Suprapubic skin (tissue), 4 donors: ENCODE data around the gene EYS. TPM values are rescaled to one million over a fixed set of nuclear protein-coding genes. Genes with fewer than 3 reads are reported as not detected.

Experiments used
- DNase-seq, 2 donors: peaks; one replicate each; pipeline ENCODE4 v3.0.0-alpha.2; 2019; ENCODE audit warnings: low spot score in 2 of 2
- H3K27ac ChIP-seq: fragments of 200-600 bp; sonication (generic); one replicate; pipeline ENCODE4 v1.5.1; 2019
- H3K27me3 ChIP-seq: fragments of 200-600 bp; sonication (generic); one replicate; pipeline ENCODE4 v1.5.1; 2019
- H3K36me3 ChIP-seq: fragments of 200-600 bp; sonication (generic); one replicate; pipeline ENCODE4 v1.5.1; 2019
- H3K4me1 ChIP-seq: fragments of 200-600 bp; sonication (generic); one replicate; pipeline ENCODE4 v1.5.1; 2019
- H3K4me3 ChIP-seq: fragments of 200-600 bp; sonication (generic); one replicate; pipeline ENCODE4 v1.5.1; 2019; ENCODE audit warnings: mild to moderate bottlenecking
- H3K9me3 ChIP-seq: fragments of 200-600 bp; sonication (generic); one replicate; pipeline ENCODE4 v1.5.1; 2019
- CTCF ChIP-seq, 2 donors: fragments of 200-600 bp in 1 of 2; fragments of 450-650 bp in 1 of 2; sonication (generic) in 1 of 2; IDR thresholded peaks; one replicate each; pipeline ENCODE4 v1.5.1; 2016 to 2019; ENCODE audit warnings: antibody characterized with exemption in 2 of 2, mild to moderate bottlenecking in 1 of 2, moderate library complexity in 1 of 2
- EP300 ChIP-seq: sonication (generic); formaldehyde crosslinking; IDR thresholded peaks from one replicate; pipeline ENCODE4 v1.6.1; 2017; ENCODE audit warnings: antibody characterized with exemption
- POLR2A ChIP-seq, 2 donors: fragments of 450-650 bp; IDR thresholded peaks; one replicate each; pipeline ENCODE4 v1.6.1; 2017; ENCODE audit warnings: antibody characterized with exemption in 2 of 2, mild to moderate bottlenecking in 2 of 2, moderate library complexity in 2 of 2
- POLR2AphosphoS5 ChIP-seq, 3 donors: sonication (generic); formaldehyde crosslinking; IDR thresholded peaks; one replicate each; pipeline ENCODE4 v1.6.1; 2017; ENCODE audit warnings: antibody characterized with exemption in 3 of 3
- WGBS: methylation state at CpG from one replicate; pipeline ENCODE4 v1.1.5; 2018; 5-methylcytosine and 5-hydroxymethylcytosine counted together
- total RNA-seq, 4 donors: library from RNA; depleted of rRNA; stranded (reverse); fragments of >200 nt; gene quantifications; one replicate each; pipeline ENCODE4 v1.1.0, GENCODE V29; 2016

EYS gene
- total RNA-seq, 4 donors from 2014 or later: not detected

GRCh38 chr6:64428186-64428585 is 1278.8 kb downstream of the EYS start:
- Histone ChIP-seq H3K36me3 (no peaks in the 10 kb centered on the region), H3K27me3 (no peaks in the 10 kb centered on the region), H3K27ac (no peak overlapping the region), H3K9me3 (no peaks in the 10 kb centered on the region), H3K4me1 (no peaks in the 10 kb centered on the region), H3K4me3 (no peak overlapping the region)
- WGBS: 83% methylated on average over 1 of the region's 1 CpG
- TF ChIP-seq EP300: no peak
- TF ChIP-seq CTCF (IDR thresholded peaks at IDR 0.05): no peak
- TF ChIP-seq POLR2A (IDR thresholded peaks at IDR 0.05): no peak
- TF ChIP-seq POLR2AphosphoS5 (IDR thresholded peaks at IDR 0.05): no peak
- DNase-seq: no peak

- H3K27ac ChIP-seq: no peak overlapping the region
- no peaks in the 10 kb centered on the region for H3K4me1 ChIP-seq
- 28% methylated on average over 2 of the region's 2 CpGs for WGBS
- no peak overlapping the region for H3K4me3 ChIP-seq
- DNase-seq: no peak
- H3K27me3 ChIP-seq: no peaks in the 10 kb centered on the region
- H3K36me3 ChIP-seq: no peaks in the 10 kb centered on the region
- peaks cover under 1% of the 10 kb centered on the region for H3K9me3 ChIP-seq
- TF ChIP-seq POLR2A (IDR thresholded peaks at IDR 0.05) (no peak), EP300 (no peak), CTCF (IDR thresholded peaks at IDR 0.05) (no peak)
Measured at GRCh38 chr6:64415926-64416325, 1291.1 kb downstream of the EYS start.

GRCh38 chr6:64411226-64411625 is 1295.8 kb downstream of the EYS start:
- Histone ChIP-seq H3K36me3 (no peaks in the 10 kb centered on the region), H3K9me3 (no peaks in the 10 kb centered on the region), H3K27me3 (no peaks in the 10 kb centered on the region), H3K27ac (no peak overlapping the region), H3K4me1 (no peaks in the 10 kb centered on the region), H3K4me3 (no peak overlapping the region)
- no peak for DNase-seq
- TF ChIP-seq POLR2AphosphoS5 (IDR thresholded peaks at IDR 0.05) (no peak), EP300 (no peak), POLR2A (IDR thresholded peaks at IDR 0.05) (no peak), CTCF (IDR thresholded peaks at IDR 0.05) (no peak)

GRCh38 chr6:64409948-64410347 is 1297.1 kb downstream of the EYS start:
- Histone ChIP-seq H3K36me3 (no peaks in the 10 kb centered on the region), H3K27ac (no peak overlapping the region), H3K4me3 (no peak overlapping the region), H3K4me1 (no peaks in the 10 kb centered on the region), H3K27me3 (no peaks in the 10 kb centered on the region), H3K9me3 (no peaks in the 10 kb centered on the region)
- TF ChIP-seq CTCF (IDR thresholded peaks at IDR 0.05): no peak
- TF ChIP-seq EP300: no peak
- no peak for TF ChIP-seq POLR2AphosphoS5 (IDR thresholded peaks at IDR 0.05)
- TF ChIP-seq POLR2A (IDR thresholded peaks at IDR 0.05): no peak
- WGBS: 73% methylated on average over 1 of the region's 1 CpG
- DNase-seq: no peak

- TF ChIP-seq POLR2A (IDR thresholded peaks at IDR 0.05) (no peak), CTCF (IDR thresholded peaks at IDR 0.05) (no peak), EP300 (no peak), POLR2AphosphoS5 (IDR thresholded peaks at IDR 0.05) (no peak)
- no peaks in the 10 kb centered on the region for H3K36me3 ChIP-seq
- H3K27ac ChIP-seq: no peak overlapping the region
- no peak overlapping the region for H3K4me3 ChIP-seq
- H3K9me3 ChIP-seq: no peaks in the 10 kb centered on the region
- H3K27me3 ChIP-seq: no peaks in the 10 kb centered on the region
- 82% methylated on average over 5 of the region's 5 CpGs for whole genome bisulfite sequencing
- no peak for DNase-seq
- H3K4me1 ChIP-seq: no peaks in the 10 kb centered on the region
Measured at GRCh38 chr6:64404396-64404795, 1302.6 kb downstream of the EYS start.
